GM12872 (cell line): Measurements from ENCODE around the gene SLC52A3.

ENCODE experiments used
- TF ChIP-seq, protein P1 (sequence below): IDR thresholded peaks from 3 replicates; pipeline ENCODE4 v1.5.1; 2011; ENCODE audit warnings: low read depth, mild to moderate bottlenecking, low read length, moderate library complexity; ENCODE audit not compliant: insufficient read depth

The SLC52A3 gene

DNA sequence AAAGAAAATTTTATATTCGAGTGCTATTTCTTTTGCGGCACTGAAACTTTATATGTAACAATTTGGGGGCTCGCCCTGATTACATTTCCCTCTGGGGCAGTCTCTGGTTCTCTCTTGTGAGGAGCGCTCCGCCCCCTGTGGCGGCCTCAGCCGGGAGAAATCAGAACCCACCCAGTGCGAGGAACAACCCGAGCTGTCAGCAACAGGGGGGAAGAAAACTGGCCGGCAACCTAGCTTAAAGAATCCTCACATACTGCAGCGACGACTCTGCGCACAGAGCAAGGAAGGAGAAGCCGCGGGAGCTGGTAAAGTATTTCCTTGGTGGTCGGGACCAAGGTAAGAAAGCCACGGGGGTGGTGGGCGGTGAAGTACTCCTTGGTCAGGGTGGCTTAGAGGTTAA, 23.9 kb upstream of the SLC52A3 start:
- TF ChIP-seq, protein P1, sequence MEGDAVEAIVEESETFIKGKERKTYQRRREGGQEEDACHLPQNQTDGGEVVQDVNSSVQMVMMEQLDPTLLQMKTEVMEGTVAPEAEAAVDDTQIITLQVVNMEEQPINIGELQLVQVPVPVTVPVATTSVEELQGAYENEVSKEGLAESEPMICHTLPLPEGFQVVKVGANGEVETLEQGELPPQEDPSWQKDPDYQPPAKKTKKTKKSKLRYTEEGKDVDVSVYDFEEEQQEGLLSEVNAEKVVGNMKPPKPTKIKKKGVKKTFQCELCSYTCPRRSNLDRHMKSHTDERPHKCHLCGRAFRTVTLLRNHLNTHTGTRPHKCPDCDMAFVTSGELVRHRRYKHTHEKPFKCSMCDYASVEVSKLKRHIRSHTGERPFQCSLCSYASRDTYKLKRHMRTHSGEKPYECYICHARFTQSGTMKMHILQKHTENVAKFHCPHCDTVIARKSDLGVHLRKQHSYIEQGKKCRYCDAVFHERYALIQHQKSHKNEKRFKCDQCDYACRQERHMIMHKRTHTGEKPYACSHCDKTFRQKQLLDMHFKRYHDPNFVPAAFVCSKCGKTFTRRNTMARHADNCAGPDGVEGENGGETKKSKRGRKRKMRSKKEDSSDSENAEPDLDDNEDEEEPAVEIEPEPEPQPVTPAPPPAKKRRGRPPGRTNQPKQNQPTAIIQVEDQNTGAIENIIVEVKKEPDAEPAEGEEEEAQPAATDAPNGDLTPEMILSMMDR, result no peak

DNA sequence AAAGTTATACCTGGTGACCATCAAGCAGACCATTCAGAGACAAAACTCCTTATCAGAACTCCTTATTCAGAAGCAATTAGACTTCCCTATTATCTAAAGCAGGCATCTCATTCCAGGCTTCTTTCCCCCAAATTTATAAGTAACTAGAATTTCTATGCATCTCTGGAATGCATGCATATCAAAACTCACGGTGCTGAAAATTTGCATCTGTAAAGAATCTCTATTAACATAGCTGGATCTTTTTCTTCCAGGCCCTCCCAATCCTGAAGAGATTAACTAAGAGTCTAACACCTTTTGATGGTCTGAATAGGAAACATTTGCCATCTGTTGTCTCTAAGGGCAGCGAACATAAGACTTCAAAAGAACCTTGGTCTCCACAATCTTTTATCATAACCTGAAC, 22.8 kb upstream of the SLC52A3 start:
- TF ChIP-seq, protein P1, result no peak

DNA sequence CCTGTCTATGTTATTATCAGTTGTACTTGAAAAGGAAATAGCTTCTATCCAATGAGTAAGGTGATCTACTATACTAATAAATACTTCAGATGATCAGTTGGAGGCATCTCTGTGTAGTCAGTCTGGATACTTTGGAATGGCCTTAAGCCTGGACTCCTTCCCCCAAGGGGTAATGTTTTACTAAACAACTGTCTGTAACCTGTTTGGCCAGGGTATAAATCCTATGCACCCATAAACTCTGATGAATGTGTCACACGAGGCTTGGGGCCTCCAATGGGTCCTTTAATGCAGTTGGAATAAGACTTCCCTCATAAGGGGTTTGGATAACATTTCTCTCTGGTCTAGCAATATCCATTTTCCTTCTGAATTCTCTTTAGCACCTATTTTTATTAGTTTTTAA, 19.5 kb upstream of the SLC52A3 start:
- TF ChIP-seq, protein P1, result no peak

DNA sequence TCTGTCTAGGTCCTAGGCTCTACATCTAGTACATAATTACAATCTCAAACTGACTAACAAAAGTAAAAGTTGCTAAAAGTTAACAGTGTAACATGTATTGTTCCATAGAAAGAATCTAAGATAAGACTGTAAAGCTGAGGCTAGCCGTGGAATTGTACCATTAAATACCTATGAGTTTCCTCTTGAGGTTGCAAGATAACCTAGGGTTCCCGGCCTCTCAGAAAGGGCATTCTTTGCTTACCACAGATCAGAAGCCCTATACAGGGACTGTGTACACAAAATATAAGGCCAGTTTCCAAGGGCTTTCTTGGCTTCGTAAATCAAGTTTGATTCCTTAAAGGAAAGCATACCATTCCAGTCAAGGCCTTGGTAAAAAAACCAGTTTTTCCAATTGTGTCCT, 11.5 kb upstream of the SLC52A3 start:
- TF ChIP-seq, protein P1, result no peak

DNA sequence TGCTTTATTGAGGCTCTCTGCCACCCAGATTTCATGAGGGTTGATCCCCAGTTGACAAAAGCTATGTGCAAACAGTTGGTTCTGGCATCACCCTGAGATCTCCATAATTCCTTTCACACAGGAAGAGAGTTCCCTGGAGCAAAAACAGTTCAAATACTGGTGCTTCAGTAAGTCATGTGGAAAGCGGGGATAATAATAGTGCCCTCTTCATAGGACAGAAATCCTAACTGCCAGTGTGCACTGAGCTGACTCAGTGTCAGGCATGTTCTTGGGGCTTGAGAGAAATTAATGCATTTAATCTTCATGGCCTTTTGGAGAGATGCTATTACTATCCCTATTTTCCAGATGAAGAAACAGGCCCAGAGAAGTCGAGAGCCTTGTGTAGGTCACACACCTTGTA, 7.9 kb upstream of the SLC52A3 start:
- TF ChIP-seq, protein P1, result no peak

DNA sequence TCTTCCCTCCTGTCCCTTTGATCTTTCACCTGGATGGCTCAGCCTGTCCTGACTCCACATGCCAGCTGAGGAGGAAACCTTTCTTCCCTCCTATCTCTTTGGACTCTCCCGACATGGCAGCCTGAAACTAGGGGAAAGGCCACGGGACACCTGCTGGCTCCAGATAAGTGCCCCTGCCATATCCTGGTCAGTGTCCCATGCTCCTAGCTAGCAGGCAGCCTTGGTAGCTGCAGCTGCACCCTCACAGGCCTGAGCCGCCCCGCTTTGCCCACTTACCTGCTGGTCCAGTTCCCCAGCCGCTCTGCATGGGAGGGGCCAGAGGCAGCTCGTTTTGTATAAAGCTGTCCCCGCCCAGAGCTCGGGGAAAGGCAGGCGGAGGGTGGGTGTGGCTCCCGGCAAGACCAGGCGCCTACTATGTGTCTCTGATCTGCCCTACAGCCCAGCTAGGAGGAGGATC, 7.4 kb upstream of the SLC52A3 start:
- TF ChIP-seq, protein P1, result no peak

DNA sequence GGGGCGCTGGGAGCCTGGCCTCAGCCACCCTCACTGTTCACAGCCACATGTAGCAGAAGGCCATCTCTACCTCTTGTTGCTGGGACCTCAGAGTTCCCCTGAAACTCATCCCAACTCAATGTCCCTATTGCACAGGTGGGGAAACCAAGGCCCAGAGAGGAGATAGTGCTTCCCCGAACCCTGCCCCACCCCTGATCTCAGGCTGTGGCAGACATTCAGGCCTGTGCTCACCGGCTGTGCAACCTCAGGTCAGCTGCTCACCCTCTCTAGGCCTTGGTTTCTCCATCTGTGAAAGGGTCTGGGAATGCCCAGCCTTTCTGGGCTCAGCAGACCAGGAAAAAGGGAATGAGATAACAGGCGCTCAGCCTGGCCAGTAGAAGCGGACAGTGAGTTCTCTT, 6.4 kb upstream of the SLC52A3 start:
- TF ChIP-seq, protein P1, result no peak
